HG03060 (cell line): ENCODE data around the gene PRDM9.
"Not testable (repeated sequence)": the region's sequence is repeated elsewhere in the genome, so short reads cannot be mapped to it uniquely, and the experiment has no call there.

Experiments
- ATAC-seq: cut with Tn5 transposase; IDR thresholded peaks from one replicate; pipeline ENCODE4 v1.9.1; 2021; ENCODE audit warnings: low read depth, moderate number of reproducible peaks; ENCODE audit not compliant: unreplicated experiment

PRDM9 gene

DNA sequence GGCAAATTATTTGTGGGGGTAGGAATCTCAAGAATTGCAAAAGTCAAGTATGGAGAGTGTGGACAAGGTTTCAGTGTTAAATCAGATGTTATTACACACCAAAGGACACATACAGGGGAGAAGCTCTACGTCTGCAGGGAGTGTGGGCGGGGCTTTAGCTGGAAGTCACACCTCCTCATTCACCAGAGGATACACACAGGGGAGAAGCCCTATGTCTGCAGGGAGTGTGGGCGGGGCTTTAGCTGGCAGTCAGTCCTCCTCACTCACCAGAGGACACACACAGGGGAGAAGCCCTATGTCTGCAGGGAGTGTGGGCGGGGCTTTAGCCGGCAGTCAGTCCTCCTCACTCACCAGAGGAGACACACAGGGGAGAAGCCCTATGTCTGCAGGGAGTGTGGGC, 19.2 kb downstream of the PRDM9 start:
- not testable (repeated sequence) for ATAC-seq

DNA sequence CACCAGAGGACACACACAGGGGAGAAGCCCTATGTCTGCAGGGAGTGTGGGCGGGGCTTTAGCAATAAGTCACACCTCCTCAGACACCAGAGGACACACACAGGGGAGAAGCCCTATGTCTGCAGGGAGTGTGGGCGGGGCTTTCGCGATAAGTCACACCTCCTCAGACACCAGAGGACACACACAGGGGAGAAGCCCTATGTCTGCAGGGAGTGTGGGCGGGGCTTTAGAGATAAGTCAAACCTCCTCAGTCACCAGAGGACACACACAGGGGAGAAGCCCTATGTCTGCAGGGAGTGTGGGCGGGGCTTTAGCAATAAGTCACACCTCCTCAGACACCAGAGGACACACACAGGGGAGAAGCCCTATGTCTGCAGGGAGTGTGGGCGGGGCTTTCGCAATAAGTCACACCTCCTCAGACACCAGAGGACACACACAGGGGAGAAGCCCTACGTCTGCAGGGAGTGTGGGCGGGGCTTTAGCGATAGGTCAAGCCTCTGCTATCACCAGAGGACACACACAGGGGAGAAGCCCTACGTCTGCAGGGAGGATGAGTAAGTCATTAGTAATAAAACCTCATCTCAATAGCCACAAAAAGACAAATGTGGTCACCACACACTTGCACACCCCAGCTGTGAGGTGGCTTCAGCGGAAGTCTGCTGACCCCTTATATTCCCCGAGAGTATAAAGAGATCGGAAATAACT, 20.0 kb downstream of the PRDM9 start:
- not testable (repeated sequence) for ATAC-seq

- no peak for ATAC-seq
These were observed 21.3 kb downstream of the PRDM9 start for GRCh38 chr5:23528677-23529076.

DNA sequence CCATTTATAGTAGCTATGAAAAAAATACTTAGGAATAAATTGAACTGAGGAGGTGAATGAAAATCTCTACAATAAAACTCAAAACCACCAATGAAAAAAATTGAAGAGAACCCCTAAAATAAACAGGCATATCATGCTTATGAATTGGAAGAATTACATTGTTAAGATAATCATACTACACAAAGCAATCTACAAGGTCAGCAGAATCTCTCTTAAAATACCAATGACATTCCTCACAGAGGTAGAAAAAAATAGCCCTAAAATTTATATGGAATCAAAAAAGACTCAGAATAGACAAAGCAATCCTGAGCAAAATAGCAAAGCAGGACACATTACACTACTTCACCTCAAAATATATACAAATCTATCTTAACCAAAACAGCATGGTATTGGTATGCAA, 23.2 kb downstream of the PRDM9 start:
- ATAC-seq: no peak

DNA sequence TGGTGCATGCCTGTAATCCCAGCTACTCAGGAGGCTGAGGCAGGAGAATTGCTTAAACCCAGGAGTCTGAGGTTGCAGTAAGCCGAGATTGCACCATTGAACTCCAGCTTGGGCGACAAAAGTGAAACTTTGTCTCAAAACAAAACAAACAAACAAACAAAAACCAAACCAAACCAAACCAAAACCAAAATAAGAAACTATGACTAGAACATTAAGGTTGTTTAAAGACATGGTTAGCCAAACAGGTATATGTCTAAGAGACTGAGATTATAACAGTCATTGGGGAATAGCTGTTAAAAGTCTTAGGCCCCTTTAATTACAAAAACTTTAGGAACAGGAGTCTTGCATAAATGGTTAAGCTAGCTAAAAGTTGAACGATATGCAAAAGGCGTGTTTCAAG, 63.6 kb downstream of the PRDM9 start:
- ATAC-seq: no peak
